Fibroblast of gingiva (primary cell): ENCODE results near the gene DYRK3.
"Not testable (repeated sequence)": the region's sequence is repeated elsewhere in the genome, so short reads cannot be mapped to it uniquely, and the experiment has no call there.

Experiments
- DNase-seq: peaks from one replicate; pipeline ENCODE4 v3.0.0-alpha.2; 2011; ENCODE audit warnings: low read depth

Gene DYRK3

DNA sequence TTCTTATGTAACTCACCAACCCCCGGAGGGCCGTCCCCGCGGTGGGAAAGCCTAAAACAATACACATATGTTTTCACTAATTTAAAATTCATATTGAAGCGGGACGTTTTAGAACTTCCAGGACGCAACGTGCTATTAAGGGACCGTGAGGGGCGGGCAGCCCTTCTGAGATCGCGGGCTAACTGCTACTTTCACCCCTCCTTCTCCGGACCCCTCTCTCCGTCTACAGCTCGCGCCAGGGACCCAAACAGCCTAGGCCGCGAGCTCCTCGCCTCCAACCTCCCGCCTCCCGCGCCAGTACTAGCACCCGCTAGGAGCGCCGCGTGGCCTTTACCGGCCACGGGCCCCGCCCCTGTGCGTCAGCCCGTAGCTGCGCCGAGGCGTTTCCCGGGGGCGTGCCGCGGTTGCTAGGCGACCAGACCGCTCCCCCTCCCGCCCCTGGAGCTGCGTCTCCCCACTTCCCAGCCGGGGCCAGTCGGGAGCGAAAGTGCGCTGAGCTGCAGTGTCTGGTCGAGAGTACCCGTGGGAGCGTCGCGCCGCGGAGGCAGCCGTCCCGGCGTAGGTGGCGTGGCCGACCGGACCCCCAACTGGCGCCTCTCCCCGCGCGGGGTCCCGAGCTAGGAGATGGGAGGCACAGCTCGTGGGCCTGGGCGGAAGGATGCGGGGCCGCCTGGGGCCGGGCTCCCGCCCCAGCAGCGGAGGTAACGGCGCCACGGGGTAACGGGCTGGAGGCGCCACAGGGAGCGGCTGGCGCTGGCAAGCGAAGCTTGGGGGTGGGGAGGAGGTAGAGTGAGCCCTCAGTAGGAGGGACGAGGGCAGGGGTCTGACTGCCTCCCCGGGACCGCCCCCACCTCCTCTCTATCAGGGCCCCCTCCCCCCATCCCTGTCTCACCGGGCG lies at the start of gene DYRK3:
DYRK3 (plus strand) TSS at position 457 of the 898 bp plus-strand sequence; CDS start at position 625, 168 bp downstream.
- DNase-seq: peak; percentile 93

- DNase-seq: no peak
Observed at GRCh38 chr1:206586501-206587445, 48.6 kb upstream of the DYRK3 start.

GRCh38 chr1:206587904-206588303 lies 47.4 kb upstream of the DYRK3 start:
- no peak for DNase-seq

- no peak for DNase-seq
Observed at GRCh38 chr1:206588492-206588891, 46.8 kb upstream of the DYRK3 start.

- peak; percentile 73 for DNase-seq
Observed at GRCh38 chr1:206589206-206589605, 46.1 kb upstream of the DYRK3 start.

GRCh38 chr1:206590025-206590758 lies 45.1 kb upstream of the DYRK3 start:
- DNase-seq: peak; percentile 16

- no peak for DNase-seq
Observed at GRCh38 chr1:206591226-206591625, 44.1 kb upstream of the DYRK3 start.

- DNase-seq: no peak
Observed at GRCh38 chr1:206591696-206592095, 43.6 kb upstream of the DYRK3 start.

DNA sequence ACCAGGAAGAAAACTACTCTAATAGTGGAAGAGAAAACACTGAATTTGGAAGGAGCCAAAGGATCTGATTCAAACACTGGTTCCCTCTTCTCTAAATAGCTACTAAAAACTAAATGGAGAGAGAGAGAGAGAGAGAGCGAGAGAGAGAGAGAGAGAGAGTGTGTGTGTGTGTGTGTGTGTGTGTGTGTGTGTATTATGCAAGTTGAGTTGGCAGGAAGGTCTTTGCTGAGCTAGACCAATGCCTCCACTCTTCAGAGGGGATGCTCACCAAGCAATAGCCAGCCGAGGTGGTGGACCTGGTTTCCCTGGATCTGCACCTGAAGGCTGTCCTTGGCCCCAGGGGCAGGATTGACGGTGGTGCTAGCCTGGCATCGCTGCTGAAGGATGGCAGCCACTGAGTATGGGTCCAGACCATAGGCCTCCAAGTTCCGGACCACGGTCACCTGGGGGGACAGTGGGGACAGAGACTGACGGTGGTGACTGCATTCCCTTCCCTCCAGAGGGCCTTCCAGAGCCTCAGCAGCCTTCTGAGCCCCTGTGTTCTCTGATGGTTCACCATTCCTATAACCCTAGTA lies 41.9 kb upstream of the DYRK3 start:
- no peak for DNase-seq

- DNase-seq: no peak
Observed at GRCh38 chr1:206595581-206596318, 39.6 kb upstream of the DYRK3 start.

GRCh38 chr1:206596319-206596666 lies 39.0 kb upstream of the DYRK3 start:
- no peak for DNase-seq

DNA sequence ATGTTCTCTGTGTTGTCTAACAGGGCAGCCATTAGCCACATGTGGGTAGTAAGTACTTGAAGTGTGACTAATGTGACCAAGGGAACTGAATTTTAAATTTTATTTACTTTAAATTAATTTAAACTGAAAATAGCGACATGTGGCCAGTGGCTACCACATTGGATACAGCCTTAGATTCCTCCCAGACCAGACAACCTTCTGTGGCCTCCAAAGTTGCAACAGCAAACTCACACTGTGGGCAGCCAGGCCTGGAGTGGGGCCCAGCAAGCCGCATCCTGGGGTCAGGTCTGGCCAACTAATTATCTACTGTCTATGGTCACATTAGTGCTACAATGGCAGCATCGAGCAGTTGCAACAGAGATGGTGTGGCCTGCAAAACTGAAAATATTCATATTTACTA lies 34.8 kb upstream of the DYRK3 start:
- DNase-seq: peak; percentile 65

DNA sequence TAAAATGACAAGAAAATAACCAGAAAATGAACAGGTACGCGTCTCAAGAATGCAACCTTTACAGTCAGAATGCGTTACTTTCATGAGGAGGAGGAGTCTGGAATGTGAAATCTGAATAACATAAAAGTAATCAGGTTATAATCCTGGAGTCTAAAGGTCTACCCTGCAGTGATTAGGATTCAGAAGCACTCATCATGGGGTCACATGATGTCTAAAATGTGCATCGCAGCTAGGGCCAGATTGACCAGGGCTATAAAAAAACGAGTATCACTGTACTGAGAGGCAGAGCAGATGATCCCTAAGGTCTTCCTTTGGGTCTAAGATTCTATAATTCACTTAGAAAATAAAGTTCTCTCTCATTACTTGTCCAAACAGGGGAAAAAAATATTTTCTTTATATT lies 30.5 kb upstream of the DYRK3 start:
- no peak for DNase-seq

DNA sequence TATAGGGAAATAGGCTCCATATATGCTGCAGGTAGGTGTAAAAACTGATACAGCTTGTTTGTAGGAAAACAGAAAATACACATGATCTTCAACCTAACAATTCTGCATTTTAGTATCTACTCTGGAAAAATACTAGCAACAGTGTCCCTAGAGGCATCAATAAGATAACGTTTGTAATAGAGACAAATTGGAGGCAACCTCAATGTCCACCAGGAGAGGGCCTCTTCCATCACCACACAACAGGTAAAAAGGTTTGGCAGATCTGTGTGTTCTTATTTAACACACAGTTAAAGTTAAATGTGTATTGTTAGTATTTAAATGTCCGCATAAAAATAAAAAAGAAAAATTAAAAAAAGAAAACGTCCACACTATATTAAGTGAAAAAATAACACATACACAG lies 28.5 kb upstream of the DYRK3 start:
- no peak for DNase-seq

GRCh38 chr1:206608108-206608698 lies 27.1 kb upstream of the DYRK3 start:
- peak; percentile 23 for DNase-seq

DNA sequence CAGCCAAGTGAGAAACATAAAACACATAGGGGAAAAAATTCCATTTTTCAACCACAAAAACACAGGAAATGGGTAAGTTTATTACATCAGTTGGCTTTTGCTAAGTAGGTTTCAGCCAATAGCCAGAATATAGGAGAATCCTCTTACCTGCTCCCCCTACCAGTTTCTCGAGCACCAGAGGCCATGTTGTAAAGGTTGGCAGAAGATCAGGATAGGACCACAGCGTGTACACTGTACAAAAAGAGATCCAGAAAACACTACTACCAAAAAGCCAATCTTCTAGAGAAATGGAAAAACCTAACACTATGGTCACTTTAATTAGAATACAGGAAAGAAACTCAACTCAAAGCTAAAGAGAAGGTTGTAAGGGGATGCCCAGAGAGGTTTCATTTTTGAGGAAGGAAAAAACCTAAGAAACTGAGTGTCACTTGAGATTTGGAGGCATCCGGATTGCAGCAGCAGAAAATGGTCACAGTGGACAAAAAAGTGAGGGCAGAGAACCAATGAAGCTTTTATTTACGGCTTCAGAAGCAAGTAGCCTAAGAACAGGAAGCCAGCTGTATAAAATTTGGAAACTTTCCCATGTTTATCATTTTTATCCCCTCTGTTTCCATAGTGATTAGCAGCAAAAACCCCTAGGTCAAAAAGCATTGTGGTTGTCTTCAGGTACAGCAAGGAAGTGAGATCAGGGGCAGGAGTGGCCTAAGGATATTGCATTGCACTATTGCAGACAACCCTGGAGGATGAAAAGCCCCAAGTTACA lies 25.9 kb upstream of the DYRK3 start:
- DNase-seq: no peak

DNA sequence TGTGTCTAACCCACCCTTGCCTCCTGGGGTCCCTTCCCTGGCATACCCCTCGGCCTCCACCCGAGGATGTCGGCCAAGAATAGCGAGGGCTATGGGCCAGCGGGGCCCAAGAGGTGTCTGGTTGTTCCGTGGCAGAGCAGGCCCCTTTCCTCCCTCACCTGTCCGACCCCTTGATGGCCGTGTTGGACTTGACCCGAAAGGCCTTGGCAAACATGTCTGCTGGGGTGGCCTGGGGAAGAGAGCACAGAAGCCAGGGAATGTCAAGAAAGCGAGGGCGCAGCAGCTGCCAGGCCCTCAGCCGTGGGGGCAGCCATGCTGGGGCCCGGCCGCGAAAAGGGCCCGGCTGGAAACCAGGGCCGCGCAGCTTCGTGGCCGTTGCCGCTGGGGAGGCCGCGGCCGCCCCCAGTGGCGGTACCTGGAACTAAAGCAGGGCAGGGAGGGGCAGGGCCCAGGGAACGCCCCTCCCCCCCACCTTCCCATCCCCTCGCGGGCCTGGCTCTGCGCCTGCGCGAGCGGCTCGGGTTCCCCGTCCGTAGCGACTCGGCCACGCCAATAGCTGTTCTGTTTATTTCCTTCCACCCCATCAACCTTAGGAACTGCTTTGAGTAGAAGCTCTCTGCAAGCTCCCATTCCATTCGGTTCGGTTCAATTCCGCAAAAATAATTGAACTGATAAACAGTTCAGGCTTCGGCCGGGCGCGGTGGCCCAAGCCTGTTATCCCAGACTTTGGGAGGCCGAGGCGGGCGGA lies 23.0 kb upstream of the DYRK3 start, which contains the start of gene EIF2D:
EIF2D (minus strand) TSS at position 337 of the 748 bp plus-strand sequence; CDS start at position 214, 123 bp downstream.
- peak; percentile 90 for DNase-seq

- not testable (repeated sequence) for DNase-seq
Observed at GRCh38 chr1:206626396-206626795, 8.9 kb upstream of the DYRK3 start.

- DNase-seq: no peak
Observed at GRCh38 chr1:206628916-206629315, 6.4 kb upstream of the DYRK3 start.
